ENCODE measurements around the gene MRAS.
A peak's percentile ranks its signal among the peaks of the same experiment; 100 is the strongest.
"Not testable (repeated sequence)": the region's sequence is repeated elsewhere in the genome, so short reads cannot be mapped to it uniquely, and the experiment has no call there.

MRAS gene

GRCh38 chr3:138426754-138427153, 78.4 kb downstream of the MRAS start:
- POLR2A ChIA-PET; H3K4me1 ChIP-seq (ENCODE audit: control extremely low read depth in 1 of 4, control insufficient read depth in 4 of 4, insufficient read depth in 4 of 4, low read length in 3 of 4); H3K4me3 ChIP-seq (ENCODE audit: control insufficient read depth in 1 of 7, extremely low read depth in 1 of 7, insufficient read depth in 4 of 7, low read depth in 2 of 7, low read length in 6 of 7); H3K27ac ChIP-seq (ENCODE audit: insufficient read depth in 1 of 2, low read depth in 1 of 2, low read length in 2 of 2, poor library complexity in 1 of 2, severe bottlenecking in 2 of 2); DNase-seq; H3K9me3 ChIP-seq (ENCODE audit: control extremely low read depth in 1 of 5, control insufficient read depth in 4 of 5, insufficient read depth in 2 of 5, low read depth in 1 of 5, low read length in 4 of 5); H3K27me3 ChIP-seq (replicated peaks in 2 of 5; ENCODE audit: control insufficient read depth in 4 of 5, insufficient read depth in 5 of 5, low read length in 4 of 5); H3K36me3 ChIP-seq (ENCODE audit: control insufficient read depth in 4 of 4, insufficient read depth in 4 of 4, low read length in 3 of 4): not testable (repeated sequence)
- CTCF ChIA-PET, result interaction anchor here (0.9 to 4.7 kb wide), 4 partner anchors 9 to 30 kb away, joined by 3 to 38 read pairs (median 4); no protein-coding TSS in a partner anchor
- WGBS (ENCODE audit: insufficient coverage), result 100% methylated on average over 1 of the region's 4 CpGs

GRCh38 chr3:138429665-138430064, 81.3 kb downstream of the MRAS start:
- no peak overlapping the region for H3K4me3 ChIP-seq (ENCODE audit: control insufficient read depth in 1 of 7, extremely low read depth in 1 of 7, insufficient read depth in 4 of 7, low read depth in 2 of 7, low read length in 6 of 7)
- peaks cover 0 to 10% (median 8%) of the 10 kb centered on the region in 4 experiments for H3K4me1 ChIP-seq (ENCODE audit: control extremely low read depth in 1 of 4, control insufficient read depth in 4 of 4, insufficient read depth in 4 of 4, low read length in 3 of 4)
- peak in 2 of 3 donors; percentile 50 to 74 for DNase-seq
- peaks cover 0 to 7% (median 0%) of the 10 kb centered on the region in 5 experiments for H3K9me3 ChIP-seq (ENCODE audit: control extremely low read depth in 1 of 5, control insufficient read depth in 4 of 5, insufficient read depth in 2 of 5, low read depth in 1 of 5, low read length in 4 of 5)
- H3K27me3 ChIP-seq (replicated peaks in 2 of 5; ENCODE audit: control insufficient read depth in 4 of 5, insufficient read depth in 5 of 5, low read length in 4 of 5), result peaks cover 0 to 29% (median 14%) of the 10 kb centered on the region in 5 experiments
- no peaks in the 10 kb centered on the region for H3K36me3 ChIP-seq (ENCODE audit: control insufficient read depth in 4 of 4, insufficient read depth in 4 of 4, low read length in 3 of 4)
- CTCF ChIA-PET, result interaction anchor here (1.5 to 4.7 kb wide), 2 partner anchors 12 to 98 kb away, joined by 3 to 38 read pairs; no protein-coding TSS in a partner anchor
- POLR2A ChIA-PET, result no interaction called here
- H3K27ac ChIP-seq (ENCODE audit: insufficient read depth in 1 of 2, low read depth in 1 of 2, low read length in 2 of 2, poor library complexity in 1 of 2, severe bottlenecking in 2 of 2), result no peak overlapping the region
- 94% methylated on average over 3 of the region's 3 CpGs for WGBS (ENCODE audit: insufficient coverage)

GRCh38 chr3:138432576-138433240, 84.3 kb downstream of the MRAS start:
- no peak for DNase-seq
- Histone ChIP-seq H3K4me1 (ENCODE audit: control extremely low read depth in 1 of 4, control insufficient read depth in 4 of 4, insufficient read depth in 4 of 4, low read length in 3 of 4) (peaks cover 0 to 22% (median 17%) of the 10 kb centered on the region in 4 experiments), H3K27ac (ENCODE audit: insufficient read depth in 1 of 2, low read depth in 1 of 2, low read length in 2 of 2, poor library complexity in 1 of 2, severe bottlenecking in 2 of 2) (no peak overlapping the region), H3K9me3 (ENCODE audit: control extremely low read depth in 1 of 5, control insufficient read depth in 4 of 5, insufficient read depth in 2 of 5, low read depth in 1 of 5, low read length in 4 of 5) (peaks cover 0 to 7% (median 0%) of the 10 kb centered on the region in 5 experiments), H3K36me3 (ENCODE audit: control insufficient read depth in 4 of 4, insufficient read depth in 4 of 4, low read length in 3 of 4) (no peaks in the 10 kb centered on the region), H3K4me3 (ENCODE audit: control insufficient read depth in 1 of 7, extremely low read depth in 1 of 7, insufficient read depth in 4 of 7, low read depth in 2 of 7, low read length in 6 of 7) (no peak overlapping the region), H3K27me3 (replicated peaks in 2 of 5; ENCODE audit: control insufficient read depth in 4 of 5, insufficient read depth in 5 of 5, low read length in 4 of 5) (peaks cover 0 to 59% (median 31%) of the 10 kb centered on the region in 5 experiments)
- 88% methylated on average over 1 of the region's 4 CpGs for WGBS (ENCODE audit: insufficient coverage)
- POLR2A ChIA-PET, result no interaction called here
- CTCF ChIA-PET, result interaction anchor here (1.4 to 5.5 kb wide), 2 partner anchors 14 to 253 kb away, joined by 3 to 29 read pairs; no protein-coding TSS in a partner anchor

- Histone ChIP-seq H3K36me3 (ENCODE audit: control insufficient read depth in 4 of 4, insufficient read depth in 4 of 4, low read length in 3 of 4) (no peaks in the 10 kb centered on the region), H3K27ac (ENCODE audit: insufficient read depth in 1 of 2, low read depth in 1 of 2, low read length in 2 of 2, poor library complexity in 1 of 2, severe bottlenecking in 2 of 2) (no peak overlapping the region), H3K4me3 (ENCODE audit: control insufficient read depth in 1 of 7, extremely low read depth in 1 of 7, insufficient read depth in 4 of 7, low read depth in 2 of 7, low read length in 6 of 7) (peak overlapping the region in 4 of 7 experiments; percentile 56 to 72 (median 64)), H3K27me3 (replicated peaks in 2 of 5; ENCODE audit: control insufficient read depth in 4 of 5, insufficient read depth in 5 of 5, low read length in 4 of 5) (peaks cover 0 to 59% (median 33%) of the 10 kb centered on the region in 5 experiments), H3K9me3 (ENCODE audit: control extremely low read depth in 1 of 5, control insufficient read depth in 4 of 5, insufficient read depth in 2 of 5, low read depth in 1 of 5, low read length in 4 of 5) (peaks cover 0 to 7% (median 0%) of the 10 kb centered on the region in 5 experiments), H3K4me1 (ENCODE audit: control extremely low read depth in 1 of 4, control insufficient read depth in 4 of 4, insufficient read depth in 4 of 4, low read length in 3 of 4) (peaks cover 0 to 22% (median 17%) of the 10 kb centered on the region in 4 experiments)
- ChIA-PET CTCF (interaction anchor here (0.7 to 5.5 kb wide), 10 partner anchors 8 to 513 kb away, joined by 3 to 29 read pairs (median 4); partner anchors contain the start of genes FOXL2 and FOXL2NB), POLR2A (no interaction called here)
- WGBS (ENCODE audit: insufficient coverage), result 28% methylated on average over 15 of the region's 16 CpGs
- peak in 1 of 3 donors; percentile 5 for DNase-seq
Measured at GRCh38 chr3:138433892-138434275, 85.5 kb downstream of the MRAS start.

GRCh38 chr3:138434276-138434874, 86.0 kb downstream of the MRAS start, which contains the start of gene ESYT3:
Gene ESYT3, plus strand, starts transcription at chr3:138434616. Its CDS starts 183 bp downstream, at chr3:138434799.
- Histone ChIP-seq H3K36me3 (ENCODE audit: control insufficient read depth in 4 of 4, insufficient read depth in 4 of 4, low read length in 3 of 4) (no peaks in the 10 kb centered on the region), H3K27ac (ENCODE audit: insufficient read depth in 1 of 2, low read depth in 1 of 2, low read length in 2 of 2, poor library complexity in 1 of 2, severe bottlenecking in 2 of 2) (no peak within 1 kb of the TSS), H3K4me3 (ENCODE audit: control insufficient read depth in 1 of 7, extremely low read depth in 1 of 7, insufficient read depth in 4 of 7, low read depth in 2 of 7, low read length in 6 of 7) (peak within 1 kb of the TSS; percentile 25 to 72 (median 56)), H3K27me3 (replicated peaks in 2 of 5; ENCODE audit: control insufficient read depth in 4 of 5, insufficient read depth in 5 of 5, low read length in 4 of 5) (peaks cover 0 to 63% (median 33%) of the 10 kb centered on the region in 5 experiments), H3K9me3 (ENCODE audit: control extremely low read depth in 1 of 5, control insufficient read depth in 4 of 5, insufficient read depth in 2 of 5, low read depth in 1 of 5, low read length in 4 of 5) (peaks cover 0 to 7% (median 0%) of the 10 kb centered on the region in 5 experiments), H3K4me1 (ENCODE audit: control extremely low read depth in 1 of 4, control insufficient read depth in 4 of 4, insufficient read depth in 4 of 4, low read length in 3 of 4) (peaks cover 0 to 22% (median 17%) of the 10 kb centered on the region in 4 experiments)
- ChIA-PET POLR2A (no interaction called here), CTCF (interaction anchor here (0.7 to 5.5 kb wide), 11 partner anchors 8 to 513 kb away, joined by 3 to 29 read pairs (median 3); partner anchors contain the start of genes FOXL2 and FOXL2NB)
- peak; percentile 54 to 83 (median 69) for DNase-seq
- under 1% methylated on average over 54 of the region's 54 CpGs for WGBS (ENCODE audit: insufficient coverage)

- CTCF ChIA-PET, result interaction anchor here (0.9 to 5.5 kb wide), 8 partner anchors 9 to 512 kb away, joined by 3 to 29 read pairs (median 4); partner anchors contain the start of genes FOXL2 and FOXL2NB
- POLR2A ChIA-PET, result no interaction called here
- no peak overlapping the region for H3K27ac ChIP-seq (ENCODE audit: insufficient read depth in 1 of 2, low read depth in 1 of 2, low read length in 2 of 2, poor library complexity in 1 of 2, severe bottlenecking in 2 of 2)
Measured at GRCh38 chr3:138434875-138435772, 86.7 kb downstream of the MRAS start.

More at GRCh38 chr3:138434875-138435772, 86.7 kb downstream of the MRAS start:
- peaks cover 0 to 7% (median 0%) of the 10 kb centered on the region in 5 experiments for H3K9me3 ChIP-seq (ENCODE audit: control extremely low read depth in 1 of 5, control insufficient read depth in 4 of 5, insufficient read depth in 2 of 5, low read depth in 1 of 5, low read length in 4 of 5)
- peak overlapping the region in 6 of 7 experiments; percentile 39 to 72 (median 58) for H3K4me3 ChIP-seq (ENCODE audit: control insufficient read depth in 1 of 7, extremely low read depth in 1 of 7, insufficient read depth in 4 of 7, low read depth in 2 of 7, low read length in 6 of 7)
- peaks cover 0 to 63% (median 33%) of the 10 kb centered on the region in 5 experiments for H3K27me3 ChIP-seq (replicated peaks in 2 of 5; ENCODE audit: control insufficient read depth in 4 of 5, insufficient read depth in 5 of 5, low read length in 4 of 5)
- 10% methylated on average over 68 of the region's 78 CpGs for WGBS (ENCODE audit: insufficient coverage)
- H3K36me3 ChIP-seq (ENCODE audit: control insufficient read depth in 4 of 4, insufficient read depth in 4 of 4, low read length in 3 of 4), result no peaks in the 10 kb centered on the region
- peaks cover 0 to 22% (median 17%) of the 10 kb centered on the region in 4 experiments for H3K4me1 ChIP-seq (ENCODE audit: control extremely low read depth in 1 of 4, control insufficient read depth in 4 of 4, insufficient read depth in 4 of 4, low read length in 3 of 4)
- DNase-seq, result peak in 2 of 3 donors; percentile 72 to 78

Data from common myeloid progenitor, CD34-positive (primary cell).